Stimulated activated CD4-positive, alpha-beta T cell treated with anti-CD3 and anti-CD28 coated beads, TNF-alpha, amount 100 ng/mL, for 48 hours (primary cell): ENCODE data around the gene ARID1B.

Source experiments
- DNase-seq, 3 donors: peaks; one replicate each; pipeline ENCODE4 v3.0.0-alpha.2; 2020; ENCODE audit warnings: low read depth in 3 of 3

Gene ARID1B

DNA sequence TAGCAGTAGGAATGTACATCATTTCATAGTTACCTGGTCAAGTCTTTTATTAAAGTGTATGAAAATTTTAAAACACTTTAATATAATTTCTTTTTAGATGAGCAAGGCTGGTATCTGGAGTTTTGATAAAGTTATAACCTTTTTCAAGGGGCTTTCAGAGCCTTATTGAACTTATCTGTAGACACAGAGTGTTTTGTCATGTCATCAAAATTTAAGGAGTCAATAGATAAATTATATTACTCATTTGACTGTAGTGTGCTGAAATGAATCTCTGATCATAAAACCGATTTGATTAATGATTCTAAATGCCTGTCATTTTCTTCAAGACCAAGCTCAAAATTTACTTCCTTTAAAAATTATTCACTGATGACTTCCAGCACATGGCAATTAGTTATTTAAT lies 125.6 kb downstream of the ARID1B start:
- DNase-seq: no peak

DNA sequence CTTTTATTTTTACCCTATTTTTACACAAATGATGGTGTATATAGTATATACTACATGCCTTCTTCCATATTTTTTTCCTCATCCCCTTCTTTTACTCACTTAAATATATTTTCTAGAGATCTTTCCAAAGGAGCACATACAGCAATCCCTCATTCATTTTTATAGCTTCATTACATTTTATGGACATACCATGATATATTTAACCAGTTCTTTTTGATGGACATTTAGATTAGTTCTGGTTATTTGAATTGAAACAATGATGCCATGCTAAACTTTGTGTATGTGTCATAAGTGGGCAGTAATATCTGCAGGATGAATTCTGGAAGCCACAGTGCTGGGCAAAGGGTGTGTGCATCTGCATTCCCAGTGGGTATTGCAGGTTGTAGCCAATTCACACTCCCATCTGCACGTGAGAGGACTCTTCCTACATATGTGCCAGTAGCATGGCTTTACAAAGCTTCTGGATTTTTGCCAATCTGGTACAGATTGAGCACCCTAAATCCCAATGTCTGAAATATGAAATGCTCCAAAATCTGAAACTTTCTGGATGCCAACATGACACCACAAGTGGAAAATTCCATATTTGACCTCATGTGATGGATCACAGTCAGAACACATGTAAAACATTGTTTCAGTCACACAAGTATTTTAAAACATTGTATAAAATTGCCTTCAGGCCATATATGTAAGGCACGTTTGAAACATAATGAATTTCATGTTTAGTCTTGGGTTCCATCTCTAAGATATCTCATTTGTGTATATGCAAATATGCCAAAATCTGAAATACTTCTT lies 127.2 kb downstream of the ARID1B start:
- no peak for DNase-seq

DNA sequence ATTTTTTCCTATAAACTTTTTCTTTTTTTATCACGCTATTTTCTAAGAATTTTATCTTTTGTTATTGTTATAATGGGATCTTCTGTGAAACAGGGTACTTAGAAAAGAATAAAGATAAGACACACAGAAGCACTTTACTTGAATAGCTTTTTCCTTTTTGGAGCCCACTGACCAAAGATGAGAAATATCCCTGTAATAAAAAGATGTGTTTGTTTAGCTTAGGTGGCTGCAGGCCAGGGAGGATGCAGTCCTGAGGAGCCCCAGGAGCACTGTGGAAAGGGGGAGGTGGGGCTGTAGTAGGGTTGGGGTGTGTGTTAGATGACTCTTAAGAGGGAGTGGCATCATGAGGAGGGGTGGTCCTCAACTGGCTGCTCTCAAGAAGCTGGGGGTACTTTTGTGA lies 128.6 kb downstream of the ARID1B start:
- DNase-seq: no peak

DNA sequence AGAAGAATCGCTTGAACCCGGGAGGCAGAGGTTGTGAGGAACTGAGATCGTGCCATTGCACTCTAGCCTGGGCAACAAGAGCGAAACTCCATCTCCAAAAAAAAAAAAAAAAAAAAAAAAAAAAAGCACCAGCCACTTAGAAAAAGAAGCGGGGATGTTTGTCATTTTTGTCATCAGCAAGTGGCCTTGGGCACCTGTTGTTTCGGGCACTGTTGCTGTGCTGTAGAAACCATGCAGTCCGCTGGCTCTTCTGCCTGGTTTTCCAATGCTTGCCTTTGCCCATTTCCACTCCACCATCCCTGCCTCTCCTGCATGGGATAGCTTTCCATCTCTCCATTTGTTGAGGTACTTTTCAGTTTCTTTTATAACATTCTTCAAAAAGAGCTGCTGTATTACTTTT lies 129.3 kb downstream of the ARID1B start:
- no peak for DNase-seq

DNA sequence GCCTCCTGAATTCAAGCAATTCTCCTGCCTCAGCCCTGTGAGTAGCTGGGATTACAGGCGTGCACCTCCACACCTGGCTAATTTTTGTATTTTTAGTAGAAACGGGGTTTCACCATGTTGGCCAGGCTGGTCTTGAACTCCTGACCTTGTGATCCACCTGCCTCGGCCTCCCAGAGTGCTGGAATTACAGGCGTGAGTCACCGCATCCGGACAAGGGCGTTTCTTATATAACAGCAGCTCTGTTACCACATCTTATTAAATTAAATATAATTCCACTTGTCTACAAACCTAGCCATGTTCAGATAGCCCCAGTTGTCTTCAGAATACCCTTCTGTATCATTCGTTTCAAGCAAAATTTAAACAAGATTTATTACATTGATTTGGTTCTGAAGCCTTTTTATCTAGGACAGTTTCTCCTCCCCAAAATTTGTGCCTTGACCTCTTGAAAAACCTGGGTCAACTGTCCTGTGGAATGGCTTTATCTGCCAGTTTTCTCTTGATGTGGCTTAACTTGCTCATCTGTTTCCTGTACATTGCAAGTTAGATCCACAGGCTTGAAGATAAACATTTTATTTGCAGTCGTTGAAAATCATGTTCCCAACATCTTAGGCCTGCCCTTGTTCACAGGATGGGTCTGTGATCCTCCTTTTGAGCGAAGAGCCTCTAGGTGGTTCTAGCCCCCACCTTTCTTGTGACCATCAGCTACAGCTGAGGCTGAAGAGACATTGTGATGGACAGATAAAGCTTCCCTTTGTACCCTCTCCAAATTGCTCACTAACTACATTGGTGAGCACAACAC lies 132.2 kb downstream of the ARID1B start:
- DNase-seq: no peak

DNA sequence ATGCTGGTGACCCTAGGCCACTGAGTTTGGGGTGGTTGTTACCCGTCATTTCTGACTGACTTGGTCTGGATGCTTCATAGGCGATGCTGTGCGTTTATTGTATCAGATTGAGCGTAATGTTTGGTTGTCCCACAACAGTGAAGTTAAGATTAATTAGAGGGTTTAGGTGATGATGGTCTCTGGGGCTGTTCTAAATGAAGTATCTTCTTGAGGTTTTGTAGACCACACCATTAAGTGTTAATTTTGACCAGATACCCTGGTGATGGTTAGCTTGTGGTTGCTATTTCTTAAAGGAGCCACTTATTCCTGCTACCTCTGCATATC lies 132.8 kb downstream of the ARID1B start:
- no peak for DNase-seq

DNA sequence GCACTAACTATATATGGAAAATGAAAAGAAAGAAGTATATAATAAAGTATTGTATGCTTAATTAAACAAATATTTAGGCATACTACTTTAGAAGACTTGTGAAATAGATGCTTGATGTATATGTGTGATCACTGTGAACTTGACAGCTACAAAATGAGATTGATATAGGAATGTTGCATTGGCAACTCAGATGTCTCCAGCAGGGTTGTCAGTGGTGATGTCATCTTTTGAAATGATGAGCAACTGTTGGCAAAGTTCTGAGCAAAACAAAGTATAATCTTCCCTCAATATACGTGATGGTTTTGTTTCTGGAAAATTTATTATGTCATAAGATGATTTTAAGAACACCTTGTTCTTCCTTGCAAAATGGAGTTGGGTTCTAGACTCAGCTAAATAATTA lies 133.8 kb downstream of the ARID1B start:
- no peak for DNase-seq

DNA sequence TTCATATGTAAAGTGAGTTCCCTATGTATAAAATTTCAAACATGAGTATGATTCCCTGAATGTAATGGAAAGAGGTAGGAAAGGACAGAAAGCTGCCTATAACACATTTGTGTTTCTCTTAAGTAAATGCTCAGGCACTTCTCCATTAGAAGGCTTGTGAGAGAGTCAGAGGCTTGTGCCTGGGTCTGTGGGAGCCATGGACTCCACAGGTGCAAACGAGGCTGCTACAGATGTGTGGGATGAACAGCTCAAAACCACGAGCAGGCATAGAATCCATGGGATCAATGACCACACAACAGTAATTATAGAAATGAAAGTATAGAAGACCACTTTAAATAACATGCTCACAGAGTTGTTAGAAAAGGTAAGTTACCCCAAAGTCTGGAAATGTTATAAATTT lies 134.4 kb downstream of the ARID1B start:
- DNase-seq: no peak

DNA sequence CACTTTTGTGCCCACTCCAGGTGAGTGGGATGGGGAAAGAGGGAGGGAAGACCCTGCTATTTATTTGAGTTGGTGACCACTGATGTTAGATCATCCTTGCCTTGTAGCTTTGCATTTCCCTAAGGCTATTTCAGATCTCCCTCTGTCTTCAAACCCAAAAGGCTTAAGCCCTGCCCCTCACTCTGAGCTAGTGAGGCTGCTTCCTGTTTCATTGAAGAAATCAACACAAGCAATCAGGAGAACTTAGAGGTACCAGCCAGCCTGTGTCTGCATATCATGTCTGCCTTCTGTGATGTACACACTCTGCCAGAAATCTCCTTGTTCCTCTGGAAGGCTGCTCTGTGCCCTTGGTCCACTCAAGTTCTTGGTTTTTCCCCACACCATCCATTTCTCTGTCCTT lies 135.3 kb downstream of the ARID1B start:
- no peak for DNase-seq

DNA sequence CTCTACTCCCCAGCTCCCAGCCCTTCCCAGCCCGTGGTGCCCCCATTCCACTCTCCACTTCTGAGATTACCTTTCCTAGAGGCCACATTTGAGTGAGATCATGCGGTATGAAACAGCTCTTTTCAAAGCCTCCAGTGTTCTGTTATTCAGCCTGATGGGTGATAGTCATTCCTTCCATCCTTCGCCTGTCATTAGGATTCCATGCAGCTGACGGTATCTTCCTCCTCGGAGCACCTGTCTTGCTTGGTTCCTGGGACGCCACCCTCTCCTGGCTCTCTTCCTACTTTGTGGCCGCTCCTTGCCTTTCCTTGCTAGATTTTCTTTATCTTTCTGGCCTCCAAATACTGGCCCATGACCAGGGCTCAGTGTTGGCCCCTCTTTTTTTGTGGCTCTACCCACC lies 137.0 kb downstream of the ARID1B start:
- DNase-seq: no peak

DNA sequence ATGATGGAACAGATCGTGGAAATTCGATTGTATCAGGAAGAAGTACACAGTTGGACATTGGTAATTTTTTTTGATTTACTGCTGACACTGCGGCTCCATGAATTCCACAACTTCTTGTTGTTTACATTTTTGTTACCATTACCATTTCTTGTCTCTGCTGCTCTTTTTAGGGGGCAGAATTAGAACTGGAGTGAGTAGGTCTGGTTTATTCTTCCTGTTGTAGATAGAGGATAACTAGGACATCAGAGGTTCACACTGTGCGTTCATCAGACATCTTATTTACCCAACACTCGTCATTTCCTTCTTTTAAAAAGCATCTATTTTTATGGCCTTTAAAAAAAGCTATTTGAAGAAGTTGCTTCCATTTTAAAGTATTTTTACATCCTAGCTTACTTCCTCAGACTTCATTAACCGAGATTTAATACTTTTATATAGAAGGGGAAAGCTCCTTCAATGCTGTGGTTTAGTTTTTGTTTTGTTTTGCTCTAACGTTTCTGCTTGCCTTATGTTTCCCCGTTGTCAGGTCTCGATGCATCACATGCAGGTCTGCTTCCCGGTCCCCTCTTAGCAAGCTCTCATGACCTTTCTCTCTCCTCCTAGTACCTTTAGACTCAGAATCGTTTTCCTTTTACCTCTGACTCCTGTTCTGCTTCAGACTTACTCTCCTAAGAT lies 139.1 kb downstream of the ARID1B start:
- DNase-seq: no peak

DNA sequence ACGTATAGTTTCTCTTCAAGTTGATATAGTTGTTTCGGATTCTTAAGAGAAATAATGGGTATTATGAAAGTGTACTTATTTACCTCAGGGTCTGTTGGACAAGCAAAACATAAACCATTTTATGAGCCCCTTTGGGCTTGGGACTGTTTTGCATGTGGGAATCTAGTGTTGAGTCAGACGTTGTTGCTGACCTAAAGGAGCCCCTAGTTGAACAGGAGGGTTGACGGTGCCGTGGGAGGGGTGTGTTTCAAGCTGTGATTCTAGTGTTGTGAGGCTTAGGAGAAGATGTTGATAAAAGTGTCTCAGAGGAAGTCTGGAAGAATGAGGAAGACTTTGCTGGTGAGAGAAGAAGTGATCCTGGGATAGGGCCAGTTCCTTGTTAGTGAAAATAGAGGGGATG lies 140.0 kb downstream of the ARID1B start:
- no peak for DNase-seq

DNA sequence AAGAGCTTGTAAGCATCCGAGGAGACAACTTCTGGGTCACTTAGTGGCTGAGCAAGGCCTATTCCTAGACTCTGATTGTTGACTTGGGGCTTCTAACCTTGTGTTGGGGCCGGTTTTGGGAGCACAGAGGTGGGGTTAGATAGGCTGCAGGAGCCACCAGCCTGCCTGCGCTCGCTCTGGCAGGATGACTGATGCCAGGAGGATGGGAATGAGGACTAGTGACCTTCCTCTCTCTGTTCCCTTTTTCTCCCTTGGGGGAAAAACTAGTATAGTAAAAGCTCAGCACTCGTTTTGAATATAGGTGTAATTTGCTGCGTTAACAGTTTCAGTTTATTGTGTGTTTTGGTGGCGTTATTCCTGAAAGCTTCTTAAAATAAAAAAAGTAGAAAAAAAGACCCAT lies 141.5 kb downstream of the ARID1B start:
- DNase-seq: no peak

DNA sequence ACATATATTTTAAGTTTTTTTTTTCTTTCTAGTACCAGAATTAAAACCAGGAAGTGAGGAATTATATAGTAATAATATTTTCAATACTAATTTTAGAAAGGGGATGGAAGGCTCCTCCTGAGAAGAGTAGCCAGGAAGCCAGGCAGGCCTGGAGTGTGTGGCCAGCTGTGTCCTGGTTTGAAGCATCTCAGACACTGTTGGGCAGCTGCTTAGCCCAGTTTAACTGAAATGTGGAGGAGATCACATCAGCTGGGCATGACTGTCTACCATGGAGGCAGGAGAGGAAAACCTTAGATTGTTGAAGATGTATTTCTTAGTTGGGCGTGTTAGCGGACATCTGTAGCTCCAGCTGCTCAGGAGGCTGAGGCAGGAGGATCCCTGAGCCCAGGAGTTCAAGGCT lies 142.2 kb downstream of the ARID1B start:
- no peak for DNase-seq

DNA sequence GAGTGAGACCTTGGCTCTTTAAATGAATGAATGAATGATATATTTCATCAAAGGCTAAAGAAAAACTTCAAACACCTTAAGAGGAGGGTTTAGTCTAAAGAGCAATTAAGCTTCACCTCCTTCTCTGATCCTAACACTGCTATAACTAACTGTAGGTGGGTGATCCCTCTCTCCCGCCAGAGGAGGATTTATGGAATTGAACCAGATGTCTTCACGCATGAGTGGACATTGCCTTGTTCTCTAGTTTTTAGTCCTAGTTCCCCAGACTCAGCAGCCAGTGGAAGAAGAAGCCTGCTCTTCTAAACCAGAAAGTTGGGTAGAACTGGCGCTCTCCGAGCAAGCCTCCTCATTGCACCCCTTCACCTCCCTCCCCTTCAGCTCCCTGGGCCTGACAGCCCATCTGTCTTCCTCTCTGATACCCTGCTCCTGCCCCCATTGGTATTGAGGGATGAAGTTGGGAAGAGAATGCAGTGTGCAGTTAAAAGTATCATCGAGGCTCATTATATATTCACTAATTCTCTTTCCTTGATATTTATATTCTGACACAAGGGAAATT lies 142.7 kb downstream of the ARID1B start:
- DNase-seq: no peak

DNA sequence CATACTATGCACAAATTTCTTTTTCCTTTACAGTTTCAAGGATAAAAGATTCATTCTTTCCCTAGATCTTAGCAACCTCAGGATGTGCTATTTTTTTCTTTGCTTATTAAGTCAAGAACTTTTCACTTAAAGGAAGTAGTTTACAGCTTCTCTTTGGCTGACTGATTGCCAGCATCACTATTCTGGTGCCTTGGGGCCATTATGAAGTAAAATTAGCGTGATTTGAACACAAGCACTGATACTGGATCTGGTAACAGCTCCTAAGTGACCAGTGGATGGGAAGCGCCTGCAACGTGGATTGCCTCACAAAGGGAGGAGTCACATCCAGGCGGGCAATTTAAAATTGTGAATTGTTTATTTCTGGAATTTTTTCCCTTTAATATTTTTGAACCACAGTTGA lies 147.1 kb downstream of the ARID1B start:
- DNase-seq: no peak

DNA sequence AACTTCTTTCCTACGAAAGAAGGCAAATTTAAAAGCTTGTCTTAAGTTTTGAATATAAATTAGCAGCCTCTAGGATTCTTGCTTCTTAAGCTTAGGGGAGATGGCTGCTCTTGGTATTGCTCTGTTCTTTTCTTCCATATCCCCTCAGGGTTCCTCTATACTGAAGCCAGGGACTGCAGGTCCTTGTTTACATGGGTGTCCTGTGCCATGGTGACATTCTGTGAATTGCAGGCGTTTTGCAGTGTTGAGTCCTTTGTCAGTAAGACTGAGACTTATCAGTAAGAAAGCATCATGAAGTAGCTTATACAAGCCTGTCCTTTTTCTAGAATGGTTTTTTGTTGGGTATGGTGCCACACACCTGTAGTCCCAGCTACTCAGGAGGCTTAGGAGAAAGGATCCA lies 147.8 kb downstream of the ARID1B start:
- no peak for DNase-seq

DNA sequence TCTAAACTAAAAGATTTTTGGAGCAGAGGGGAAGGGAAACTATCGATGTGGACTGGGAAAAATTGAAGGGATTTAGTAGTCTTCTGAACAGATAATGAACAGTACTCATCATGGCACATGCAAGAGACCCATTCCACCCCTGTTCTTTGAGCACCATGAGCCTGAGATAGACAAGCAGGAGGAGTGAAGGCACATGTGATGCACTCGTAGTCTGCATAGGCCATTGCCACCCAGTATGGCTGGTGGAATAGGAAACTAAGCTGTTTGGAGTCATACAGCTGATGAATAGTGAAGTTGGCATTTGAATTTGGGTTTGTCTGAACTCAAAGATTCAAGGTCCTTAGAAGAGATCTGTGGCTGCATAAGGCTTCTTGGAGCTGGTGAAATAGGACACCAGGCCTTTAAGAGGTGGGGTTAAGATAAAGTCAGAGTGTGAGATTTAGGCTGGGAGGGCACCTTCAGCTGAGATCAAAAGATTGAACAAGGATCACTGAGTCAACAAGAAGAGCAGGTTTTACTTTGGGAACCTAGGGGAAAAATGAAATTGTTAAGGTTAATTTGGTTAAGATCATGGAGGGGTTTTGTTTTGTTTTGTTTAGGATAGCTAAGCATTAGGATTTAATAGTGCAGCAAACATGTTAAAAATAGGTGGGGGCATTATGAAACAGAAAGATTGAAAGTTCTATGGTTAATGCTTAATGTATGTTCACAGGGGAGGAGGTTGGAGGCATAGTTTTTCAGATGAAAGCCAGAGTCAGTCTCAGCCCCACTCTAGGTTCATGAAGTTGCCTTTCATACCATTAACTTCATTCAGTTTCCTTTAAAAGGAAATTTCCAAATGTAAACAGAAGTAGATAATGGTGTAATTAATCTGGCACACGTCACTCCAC lies 148.8 kb downstream of the ARID1B start:
- no peak for DNase-seq

DNA sequence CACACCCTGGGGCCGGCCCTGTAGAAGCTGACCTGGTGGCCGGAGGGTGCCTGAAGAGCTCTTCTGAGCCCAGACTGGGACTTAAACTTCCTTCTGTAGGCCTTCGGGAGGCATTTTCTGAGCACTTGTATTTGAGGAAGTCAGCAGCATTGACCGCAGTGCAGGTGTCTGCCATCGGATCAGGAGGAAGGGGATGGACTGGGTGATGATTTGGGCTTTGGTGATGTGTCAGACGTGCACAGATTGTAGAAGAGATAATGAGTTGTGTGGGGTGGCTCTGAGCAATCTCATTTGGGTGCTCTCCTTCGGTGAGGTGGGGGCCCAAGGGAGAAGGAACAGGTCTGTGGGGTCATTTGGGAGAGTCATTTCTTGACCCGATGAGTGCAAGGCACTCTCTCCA lies 150.9 kb downstream of the ARID1B start:
- no peak for DNase-seq

DNA sequence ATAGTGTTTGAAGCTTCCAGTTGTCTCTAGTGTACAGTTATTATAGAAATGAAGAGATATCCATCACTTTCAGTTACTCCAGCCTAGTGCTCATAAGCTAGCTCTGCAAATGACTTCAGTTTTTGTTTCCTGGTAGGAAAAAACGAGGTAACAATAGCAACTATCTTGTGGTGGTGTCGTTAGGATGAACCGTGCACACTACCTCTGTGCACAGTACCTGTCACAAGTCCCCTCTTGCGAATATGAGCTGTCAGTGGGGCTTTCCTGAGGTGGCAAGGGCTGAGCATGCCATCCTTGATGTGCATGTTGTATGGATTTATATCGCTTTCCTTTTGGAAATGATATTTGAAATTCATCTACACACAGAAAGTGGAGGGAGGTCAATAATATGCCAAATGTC lies 151.8 kb downstream of the ARID1B start:
- no peak for DNase-seq

DNA sequence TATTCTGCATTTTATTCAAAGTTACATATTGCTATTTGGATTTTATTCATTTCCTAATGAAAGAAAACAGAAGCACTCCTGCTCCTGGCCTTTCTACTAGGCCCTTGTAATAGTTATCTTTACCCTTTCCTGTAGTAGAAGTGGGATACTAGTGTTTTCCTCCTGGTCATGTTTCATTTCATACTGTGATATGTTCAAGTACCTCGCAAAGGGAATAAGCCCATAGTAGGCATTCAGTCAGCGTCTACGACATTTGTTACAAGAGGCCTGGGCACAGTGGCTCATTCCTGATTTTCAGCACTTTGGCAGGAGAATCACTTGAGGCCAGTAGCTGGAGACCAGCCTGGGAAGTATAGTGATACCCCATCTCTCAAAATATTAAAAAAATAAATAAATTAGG lies 154.1 kb downstream of the ARID1B start:
- no peak for DNase-seq
